H1 (cell line): ENCODE measurements around the gene ZNF528. TPM values are rescaled to one million over a fixed set of nuclear protein-coding genes. Genes with fewer than 3 reads are reported as not detected.

Experiments used
- ATF3 ChIP-seq: IDR thresholded peaks from 2 replicates; pipeline ENCODE4 v1.6.1; 2011; ENCODE audit warnings: low read depth, mild to moderate bottlenecking, low read length; ENCODE audit not compliant: insufficient read depth
- KDM4A ChIP-seq: IDR thresholded peaks from one replicate; pipeline ENCODE4 v1.7.1; 2012; ENCODE audit warnings: low read depth, mild to moderate bottlenecking, moderate library complexity, low read length, inconsistent platforms; ENCODE audit not compliant: severe bottlenecking
- KDM5A ChIP-seq: fragments of 200-600 bp; IDR thresholded peaks from 2 replicates; pipeline ENCODE4 v1.7.1; 2012; ENCODE audit warnings: mild to moderate bottlenecking, low read length, inconsistent platforms, mixed read lengths
- RNF2 ChIP-seq: fragments of 200-900, 300-1000 bp; sonication (generic); IDR thresholded peaks from 2 replicates; pipeline ENCODE4 v1.7.1; 2016; ENCODE audit warnings: borderline replicate concordance, low read depth, mild to moderate bottlenecking, antibody characterized with exemption, low read length; ENCODE audit not compliant: poor library complexity, severe bottlenecking; ENCODE audit errors: missing control alignments
- TCF12 ChIP-seq: IDR thresholded peaks from 2 replicates; pipeline ENCODE4 v1.6.1; 2011; ENCODE audit warnings: low read depth, mild to moderate bottlenecking, low read length
- polyA plus RNA-seq, 7 experiments: library from polyadenylated mRNA; depleted of rRNA in 3 of 7; stranded (reverse) in 5 of 7; unstranded in 2 of 7; fragments of >200 nt in 5 of 7; fragments of 200-250 nt in 2 of 7; gene quantifications; 1 replicate in 5 of 7; 2 replicates in 1 of 7; 4 replicates in 1 of 7; pipeline versions ENCODE4 v1.2.1 to v1.2.3, GENCODE V29; 2011 to 2013; ENCODE audit warnings: missing spikeins in 2 of 7, mixed read lengths in 2 of 7
- total RNA-seq: library from RNA; stranded (reverse); fragmentation: NEBNext Ultra II Directional; extraction: Animal tissue kit (Norgen Biotek cat#: 25700); gene quantifications from 2 replicates; pipeline ENCODE4 v1.2.1, GENCODE V29; 2021

ZNF528 gene
- total and polyA plus RNA-seq, 2 of the 8 experiments (the other 6 are each of a cell fraction or from before 2014, with no cell fraction given), result 0.58 to 4.2 TPM

GRCh38 chr19:52428937-52429336 lies 31.3 kb downstream of the ZNF528 start, which contains the start of gene ZNF534 (continued):
- TF ChIP-seq RNF2 (no peak), KDM4A (no peak), ATF3 (no peak), KDM5A (no peak), TCF12 (no peak)
